ENCODE data around the gene RGMB. TPM values are rescaled to one million over a fixed set of nuclear protein-coding genes. Genes with fewer than 3 reads are reported as not detected.
A peak's percentile ranks its signal among the peaks of the same experiment; 100 is the strongest.

Gene RGMB
- total and polyA plus RNA-seq, 4 donors, result 2.5 to 5.3 (median 3.0) TPM

- Histone ChIP-seq H3K4me3 (ENCODE audit: low read depth in 1 of 3, low read length in 3 of 3) (no peak overlapping the region), H3K27me3 (ENCODE audit: control insufficient read depth in 4 of 4, insufficient read depth in 4 of 4, low read length in 3 of 4) (no peaks in the 10 kb centered on the region), H3K9me3 (ENCODE audit: control insufficient read depth in 4 of 4, low read length in 3 of 4) (no peaks in the 10 kb centered on the region), H3K36me3 (ENCODE audit: control insufficient read depth in 4 of 4, insufficient read depth in 3 of 4, low read depth in 1 of 4, low read length in 3 of 4) (peaks cover 0 to 4% (median 0%) of the 10 kb centered on the region in 4 donors), H3K4me1 (ENCODE audit: control insufficient read depth in 4 of 4, insufficient read depth in 4 of 4, low read length in 3 of 4) (peaks cover 0 to 4% (median 2%) of the 10 kb centered on the region in 4 donors), H3K27ac (ENCODE audit: low read depth in 1 of 2, low read length in 2 of 2) (no peak overlapping the region), H3K9ac (ENCODE audit: low read depth in 1 of 2, low read length in 2 of 2) (no peak overlapping the region)
- no peak for DNase-seq (ENCODE audit: low spot score)
- TF ChIP-seq HNF4A (conservative IDR thresholded peaks at IDR 0.05) (peak; percentile 16 to 18), EGR1 (IDR thresholded peaks at IDR 0.05; ENCODE audit: low read depth in 2 of 2) (no peak), ATF3 (IDR thresholded peaks at IDR 0.05) (no peak), TAF1 (conservative IDR thresholded peaks at IDR 0.05) (no peak), HNF4G (IDR thresholded peaks at IDR 0.05) (no peak)
- WGBS, result 53% methylated on average over 7 of the region's 7 CpGs
These were observed 20.5 kb downstream of the RGMB start for GRCh38 chr5:98794001-98794400.

- peaks cover 0 to 4% (median 2%) of the 10 kb centered on the region in 4 donors for H3K4me1 ChIP-seq (ENCODE audit: control insufficient read depth in 4 of 4, insufficient read depth in 4 of 4, low read length in 3 of 4)
- no peak overlapping the region for H3K27ac ChIP-seq (ENCODE audit: low read depth in 1 of 2, low read length in 2 of 2)
- no peaks in the 10 kb centered on the region for H3K27me3 ChIP-seq (ENCODE audit: control insufficient read depth in 4 of 4, insufficient read depth in 4 of 4, low read length in 3 of 4)
- TF ChIP-seq REST (IDR thresholded peaks at IDR 0.05) (no peak), HNF4G (IDR thresholded peaks at IDR 0.05) (no peak), SP1 (IDR thresholded peaks at IDR 0.05) (no peak), ATF3 (IDR thresholded peaks at IDR 0.05) (no peak), GABPA (IDR thresholded peaks at IDR 0.05 in 1 of 2, conservative IDR thresholded peaks at IDR 0.05 in 1 of 2) (no peak), MAX (IDR thresholded peaks at IDR 0.05) (no peak), RAD21 (IDR thresholded peaks at IDR 0.05) (no peak), FOXA1 (IDR thresholded peaks at IDR 0.05) (no peak), HNF4A (conservative IDR thresholded peaks at IDR 0.05) (no peak), RXRA (IDR thresholded peaks at IDR 0.05) (no peak), YY1 (IDR thresholded peaks at IDR 0.05) (no peak), TAF1 (conservative IDR thresholded peaks at IDR 0.05) (no peak), JUND (IDR thresholded peaks at IDR 0.05) (no peak), EGR1 (IDR thresholded peaks at IDR 0.05; ENCODE audit: low read depth in 2 of 2) (no peak), FOXA2 (IDR thresholded peaks at IDR 0.05) (no peak), ZBTB33 (IDR thresholded peaks at IDR 0.05) (no peak), CTCF (IDR thresholded peaks at IDR 0.05; ENCODE audit: low read depth, low read length, missing input control) (no peak), NR2F2 (IDR thresholded peaks at IDR 0.05) (no peak)
- H3K4me3 ChIP-seq (ENCODE audit: low read depth in 1 of 3, low read length in 3 of 3), result no peak overlapping the region
- WGBS, result 84% methylated on average over 9 of the region's 9 CpGs
- no peak overlapping the region for H3K9ac ChIP-seq (ENCODE audit: low read depth in 1 of 2, low read length in 2 of 2)
- H3K36me3 ChIP-seq (ENCODE audit: control insufficient read depth in 4 of 4, insufficient read depth in 3 of 4, low read depth in 1 of 4, low read length in 3 of 4), result peaks cover 0 to 4% (median 0%) of the 10 kb centered on the region in 4 donors
- no peak for DNase-seq (ENCODE audit: low spot score)
- no peaks in the 10 kb centered on the region for H3K9me3 ChIP-seq (ENCODE audit: control insufficient read depth in 4 of 4, low read length in 3 of 4)
These were observed 21.1 kb downstream of the RGMB start for GRCh38 chr5:98794414-98795080.
